Suppressor macrophage (primary cell): ENCODE data around the gene ANXA4.
"Not testable (repeated sequence)": the region's sequence is repeated elsewhere in the genome, so short reads cannot be mapped to it uniquely, and the experiment has no call there.

Experiments used
- DNase-seq, 4 experiments: peaks; one replicate each; pipeline ENCODE4 v3.0.0-alpha.2; 2020 to 2022

ANXA4 gene

DNA sequence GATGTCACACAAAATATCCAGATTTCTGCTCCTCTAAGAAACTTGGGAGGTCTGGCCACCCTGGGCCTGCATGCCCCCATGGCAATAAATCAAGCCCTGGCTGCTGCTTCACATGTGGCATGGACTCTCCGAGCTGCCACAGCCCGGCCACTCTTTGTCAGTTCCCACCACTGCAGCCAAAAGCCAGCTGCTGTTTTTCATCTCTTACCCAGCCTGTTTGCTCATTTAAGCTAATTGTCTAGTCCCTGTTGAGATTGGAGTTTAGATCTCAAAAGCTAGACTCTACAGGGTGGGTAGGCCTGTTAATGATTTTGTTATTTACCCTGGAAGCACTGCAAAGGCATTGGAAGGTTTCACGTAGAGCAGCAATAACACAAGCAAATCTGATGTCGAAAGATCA lies 20.9 kb upstream of the ANXA4 start:
- no peak for DNase-seq

DNA sequence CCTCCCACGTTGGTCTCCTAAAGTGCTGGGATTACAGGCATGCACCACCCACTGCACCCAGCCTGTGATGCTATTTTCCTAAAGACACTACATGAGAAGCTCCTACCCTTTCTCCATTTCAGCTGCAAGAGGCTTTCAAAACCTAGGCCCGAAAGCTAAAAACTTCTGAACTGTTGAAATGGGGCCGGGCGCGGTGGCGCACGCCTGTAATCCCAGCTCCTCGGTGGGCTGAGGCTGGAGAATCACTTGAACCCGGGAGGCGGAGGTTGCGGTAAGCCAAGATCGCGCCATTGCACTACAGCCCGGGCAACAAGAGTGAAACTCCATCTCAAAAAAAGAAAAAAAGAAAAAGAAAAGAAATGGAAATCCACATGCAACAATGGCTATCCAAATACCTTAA lies 18.1 kb upstream of the ANXA4 start:
- DNase-seq, result no peak

DNA sequence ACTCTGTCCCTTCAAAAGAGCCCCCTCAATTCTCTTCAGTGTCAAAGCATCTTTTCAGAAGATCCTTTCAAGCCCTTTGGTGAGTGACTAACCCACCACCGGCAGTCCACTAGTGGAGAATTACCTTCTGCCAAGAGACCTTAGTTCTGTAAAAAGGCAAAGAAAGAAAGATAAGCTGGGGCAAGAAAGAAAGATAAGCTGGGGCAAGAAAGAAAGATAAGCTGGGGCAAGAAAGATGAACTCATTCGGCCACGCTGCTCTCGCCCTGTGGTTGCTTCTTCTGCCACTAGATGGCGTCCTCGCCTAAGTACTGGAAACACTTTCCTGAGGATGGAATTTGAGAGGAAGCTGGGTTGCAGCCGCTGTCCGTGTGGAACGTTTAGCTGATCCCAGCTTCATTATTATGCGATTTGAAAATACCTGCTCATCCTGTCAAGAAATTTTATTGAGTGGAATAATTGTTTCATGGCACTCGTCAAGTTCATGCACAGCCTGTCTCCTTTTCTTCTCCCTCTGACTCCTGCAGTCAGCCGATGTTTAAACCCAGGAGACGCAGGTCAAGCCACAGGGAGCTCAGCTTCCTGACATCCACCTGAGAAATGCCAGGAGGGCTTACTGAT lies 17.3 kb upstream of the ANXA4 start:
- DNase-seq, result peak; percentile 89 to 96 (median 93)

DNA sequence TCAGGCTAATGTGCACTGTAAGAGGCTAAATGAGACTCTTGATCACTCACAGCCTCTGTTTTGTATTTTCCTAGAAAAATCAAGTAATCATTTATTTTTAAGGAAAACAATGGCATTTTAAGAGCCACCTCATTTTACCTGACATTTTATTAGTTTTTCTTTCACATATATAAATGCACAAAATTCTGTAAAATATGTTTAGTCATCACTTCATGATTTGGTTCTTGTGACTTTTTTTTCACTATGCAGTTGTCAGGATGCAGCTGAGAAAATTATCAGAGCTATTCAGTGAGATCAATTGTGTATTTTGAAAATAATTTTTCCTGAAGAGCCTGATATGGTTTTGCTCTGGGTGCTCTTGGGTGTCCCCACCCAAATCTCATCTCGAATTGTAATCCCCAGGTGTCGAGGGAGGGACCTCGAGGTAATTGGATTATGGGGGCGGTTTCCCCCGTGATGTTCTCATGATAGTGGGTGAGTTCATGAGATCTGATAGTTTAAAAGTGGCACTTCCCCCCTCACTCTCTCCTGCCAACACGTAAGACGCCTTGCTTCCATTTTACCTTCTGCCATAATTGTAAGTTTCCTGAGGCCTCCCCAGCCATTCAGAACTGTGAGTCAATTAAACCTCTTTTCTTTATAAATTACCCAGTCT lies 16.1 kb upstream of the ANXA4 start:
- DNase-seq, result no peak

DNA sequence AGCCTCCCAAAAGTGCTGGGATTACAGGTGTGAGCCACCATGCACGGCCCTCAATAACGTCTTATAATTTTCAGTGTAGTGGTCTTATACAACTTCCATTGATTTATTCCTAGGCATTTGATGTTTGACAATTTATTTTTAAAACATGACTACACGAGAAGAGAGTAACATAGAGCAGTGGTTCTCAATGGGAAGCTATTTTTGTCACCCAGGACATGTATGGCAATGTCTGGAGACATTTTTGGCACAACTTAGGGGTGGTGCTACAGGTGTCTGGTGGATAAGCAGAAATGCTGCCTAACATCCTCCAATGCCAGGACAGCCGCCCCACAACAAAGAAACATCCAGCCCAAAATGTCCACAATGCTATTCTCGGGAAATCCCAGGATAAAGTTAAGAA lies 12.7 kb upstream of the ANXA4 start:
- no peak for DNase-seq

DNA sequence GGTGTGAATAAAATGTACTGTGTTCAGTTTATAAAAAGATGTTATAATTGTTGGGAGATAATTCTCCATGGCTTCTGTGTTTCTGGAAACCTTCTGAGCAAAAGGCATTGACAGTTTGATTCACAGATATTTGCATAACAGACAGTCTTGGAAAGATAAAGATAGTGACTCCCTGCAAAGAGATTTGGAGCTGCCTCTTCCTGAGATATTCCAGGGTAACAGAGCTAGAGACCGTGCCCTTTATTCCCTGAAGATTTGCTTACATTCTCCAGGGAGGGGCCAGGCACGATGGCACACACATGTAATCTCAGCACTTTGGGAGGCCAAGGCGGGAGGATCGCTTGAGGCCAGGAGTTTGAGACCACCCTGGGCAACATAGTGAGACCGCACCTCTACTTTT lies 12.2 kb upstream of the ANXA4 start:
- DNase-seq, result no peak

DNA sequence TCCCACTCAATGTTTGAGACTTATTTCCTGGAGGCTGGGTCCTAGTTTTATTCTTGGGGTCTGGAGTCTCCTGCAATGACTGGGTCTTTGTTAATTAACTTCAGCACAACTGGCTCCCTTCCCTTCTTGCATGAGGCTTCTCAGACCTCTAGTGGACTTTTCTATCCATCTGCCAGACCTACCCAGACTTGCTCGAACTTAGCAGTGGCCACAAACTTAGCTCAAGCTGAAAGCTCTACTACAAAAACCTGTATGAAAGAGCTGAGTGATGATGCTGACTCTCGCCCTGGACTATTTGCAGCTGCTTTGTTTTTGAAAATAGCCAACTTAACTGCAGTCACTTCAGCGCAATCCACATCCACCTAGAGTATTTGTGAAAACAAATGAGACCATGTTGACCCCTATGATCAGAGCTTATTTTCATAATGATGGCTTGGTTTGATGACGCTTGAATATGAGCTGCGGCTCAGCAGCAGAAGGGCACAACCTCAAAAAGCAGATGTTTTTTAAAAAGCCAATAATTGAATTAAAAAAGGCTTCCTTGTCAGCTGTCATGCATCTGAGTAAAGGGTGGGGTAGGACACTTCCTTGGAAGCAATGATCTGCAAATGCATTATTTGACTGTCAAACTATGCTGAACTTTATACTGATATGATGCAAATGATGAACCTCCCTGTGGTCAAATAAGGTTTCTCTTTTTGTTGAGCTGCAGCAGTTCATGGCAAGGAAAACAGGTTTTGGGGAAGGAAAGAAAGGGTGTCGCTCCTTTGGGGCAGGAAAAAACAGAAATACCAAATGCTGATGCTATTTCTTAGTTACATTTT lies 10.6 kb upstream of the ANXA4 start:
- no peak for DNase-seq

DNA sequence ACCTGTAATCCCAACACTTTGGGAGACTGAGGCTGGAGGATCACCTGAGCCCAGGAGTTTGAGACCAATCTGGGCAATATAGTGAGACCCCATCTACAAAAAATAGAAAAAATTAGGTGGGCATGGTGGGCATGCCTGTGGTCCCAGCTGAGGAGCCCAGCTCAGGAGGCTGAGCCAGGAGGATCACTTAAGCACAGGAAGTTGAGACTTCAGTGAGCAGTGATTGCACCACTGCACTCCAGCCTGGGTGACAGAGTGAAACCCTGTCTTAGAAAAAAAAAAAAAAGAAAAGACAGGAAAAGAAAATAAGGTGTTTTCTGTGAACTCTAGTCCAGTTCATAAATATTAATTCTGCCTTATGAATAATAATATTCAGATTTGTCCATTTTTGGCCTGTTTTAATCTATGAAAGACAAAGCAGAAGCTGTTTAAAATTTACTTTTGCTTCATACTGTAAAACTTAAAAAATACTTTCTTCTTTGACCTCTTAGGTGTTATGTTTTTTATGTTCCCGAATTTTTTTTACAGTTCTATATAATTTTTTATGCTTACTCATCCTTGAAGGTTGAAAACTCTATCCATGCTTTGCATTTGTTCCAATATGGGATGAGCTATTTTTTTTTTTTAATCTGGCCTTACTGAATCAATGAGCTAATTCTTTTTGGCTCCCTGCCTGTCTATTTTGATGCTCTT lies 8.4 kb upstream of the ANXA4 start:
- DNase-seq, result no peak

DNA sequence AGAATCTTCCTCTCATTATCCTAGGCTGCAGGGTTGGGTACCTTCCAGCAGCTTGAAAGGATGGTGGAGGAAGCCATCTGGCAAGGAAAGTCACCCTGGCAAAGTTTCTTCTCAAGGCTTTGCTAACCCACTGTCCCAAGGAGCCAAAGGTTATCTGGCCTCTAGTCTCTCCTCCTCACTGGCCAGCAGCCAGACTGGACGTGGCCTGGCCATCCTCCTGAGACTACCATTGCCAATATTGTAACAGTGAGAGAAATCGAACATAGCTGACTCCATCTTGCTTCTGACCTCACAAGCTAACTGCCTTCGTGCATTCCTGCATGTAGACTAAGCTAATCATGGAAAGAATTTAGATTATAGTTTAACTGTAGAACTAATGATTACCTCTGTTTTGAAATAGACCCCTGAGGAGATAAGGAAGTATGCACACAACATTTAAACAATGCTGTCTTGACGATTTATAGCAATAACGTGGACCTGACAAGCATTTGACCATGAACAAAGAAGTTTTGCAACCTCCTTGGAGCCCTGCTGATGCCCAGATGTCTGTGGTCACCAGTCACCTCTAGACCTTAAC lies 7.8 kb upstream of the ANXA4 start:
- DNase-seq, result no peak

DNA sequence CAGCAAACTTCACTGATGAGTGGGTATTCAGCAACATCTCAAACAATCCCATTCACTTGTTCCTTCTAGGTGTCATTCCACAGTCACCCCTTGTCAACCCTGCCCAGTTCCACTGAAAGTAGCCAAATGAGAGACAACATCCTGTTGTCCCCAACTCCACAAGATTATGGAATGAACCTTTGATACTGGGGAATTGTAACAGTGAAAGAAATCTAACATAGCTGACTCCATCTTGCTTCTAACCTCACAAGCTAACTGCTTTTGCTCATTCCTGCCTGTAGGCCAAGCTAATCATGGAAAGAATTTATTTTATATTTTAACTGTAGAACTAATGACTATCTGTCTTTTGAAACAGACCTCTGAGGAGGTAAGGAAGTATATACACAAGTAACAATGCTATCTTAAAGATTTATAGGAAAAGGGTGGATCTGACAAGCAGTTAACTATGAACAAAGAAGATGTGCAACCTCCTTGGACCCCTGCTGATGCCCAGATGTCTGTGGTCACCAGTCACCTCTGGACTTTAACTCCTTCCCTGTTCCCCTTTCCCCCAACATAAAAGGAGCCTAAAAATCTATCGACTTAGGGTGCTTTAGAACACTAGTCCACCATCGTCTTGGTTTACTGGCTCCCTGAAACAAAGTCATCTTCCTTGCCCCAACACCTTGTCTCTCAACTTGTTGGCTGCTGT lies 6.9 kb upstream of the ANXA4 start:
- DNase-seq, result no peak

DNA sequence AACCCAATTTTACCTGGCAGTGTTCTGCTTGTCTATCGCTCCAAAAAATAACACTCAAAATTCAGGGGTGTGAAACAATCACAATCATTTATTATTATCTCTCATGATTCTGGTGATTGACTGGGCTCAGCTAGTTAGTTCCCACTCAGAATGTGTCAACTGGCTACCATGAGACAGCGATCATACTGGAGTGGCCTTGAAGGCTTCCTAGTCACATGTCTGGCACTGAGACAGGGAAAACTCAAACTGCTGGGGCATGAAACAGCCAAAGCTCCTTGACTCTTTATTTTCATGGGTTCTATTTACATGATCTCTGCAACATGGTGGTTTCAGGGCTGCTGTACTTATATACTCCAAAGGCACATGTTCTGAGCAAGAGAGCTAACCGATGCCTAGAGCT lies 6.2 kb upstream of the ANXA4 start:
- peak in 3 of 4 experiments; percentile 19 to 46 (median 35) for DNase-seq

DNA sequence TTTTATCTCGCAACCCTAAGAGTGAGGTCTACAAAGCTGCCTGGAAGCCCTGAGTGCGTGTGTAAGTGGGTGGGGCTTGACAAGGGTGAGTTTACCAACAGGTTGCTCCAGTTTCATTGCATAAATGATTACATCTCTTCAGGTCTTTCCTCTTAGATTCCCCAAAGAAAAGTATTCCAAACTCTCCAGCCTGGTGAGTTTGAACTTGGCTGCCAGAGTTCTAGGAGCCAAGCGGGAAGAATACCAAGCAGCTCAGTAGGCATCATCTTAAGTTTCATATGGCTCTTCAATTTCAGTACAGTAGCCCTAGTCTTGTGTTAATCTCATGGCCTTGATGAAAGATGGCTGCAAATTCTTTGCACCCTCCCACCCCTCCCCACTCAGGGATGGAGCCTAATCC lies 3.8 kb upstream of the ANXA4 start:
- not testable (repeated sequence) for DNase-seq

DNA sequence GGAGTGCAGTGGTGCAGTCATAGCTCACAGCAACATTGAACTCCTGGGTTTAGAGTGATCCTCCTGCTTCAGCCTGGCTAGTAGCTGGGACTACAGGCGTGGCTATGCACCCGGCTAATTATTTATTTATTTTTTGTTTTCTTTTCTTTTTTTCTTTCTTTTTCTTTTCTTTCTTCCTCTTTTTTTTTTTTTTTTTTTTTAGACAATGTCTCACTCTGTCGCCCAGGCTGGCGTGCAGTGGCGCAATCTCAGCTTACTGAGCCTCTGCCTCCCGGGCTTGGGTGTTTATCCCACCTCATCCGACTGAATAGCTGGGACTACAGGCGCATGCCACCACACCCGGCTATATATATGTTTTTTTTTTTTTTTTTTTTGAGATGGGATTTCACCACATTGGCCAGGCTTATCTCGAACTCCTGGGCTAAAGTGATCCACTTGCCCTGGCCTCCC lies 1.4 kb upstream of the ANXA4 start:
- DNase-seq, result peak in 3 of 4 experiments; percentile 45 to 60 (median 52)

DNA sequence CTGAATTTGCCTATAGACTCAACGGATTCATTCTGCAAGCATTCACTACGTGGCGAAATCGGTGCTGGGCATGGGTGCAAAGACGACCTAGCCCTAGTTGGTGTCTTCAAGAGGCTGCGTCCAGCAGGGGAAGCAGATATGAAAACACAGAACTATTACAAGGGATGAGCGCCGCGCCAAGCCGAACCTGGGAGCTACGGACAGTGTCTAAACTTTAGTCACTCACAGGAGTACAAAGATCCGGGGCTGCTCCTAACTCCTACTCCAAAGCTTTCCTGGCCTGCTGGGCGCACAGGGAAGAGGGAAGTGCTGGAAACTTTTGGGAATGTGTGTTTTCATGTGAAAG lies 732 bp upstream of the ANXA4 start:
- peak; percentile 68 to 81 (median 76) for DNase-seq

DNA sequence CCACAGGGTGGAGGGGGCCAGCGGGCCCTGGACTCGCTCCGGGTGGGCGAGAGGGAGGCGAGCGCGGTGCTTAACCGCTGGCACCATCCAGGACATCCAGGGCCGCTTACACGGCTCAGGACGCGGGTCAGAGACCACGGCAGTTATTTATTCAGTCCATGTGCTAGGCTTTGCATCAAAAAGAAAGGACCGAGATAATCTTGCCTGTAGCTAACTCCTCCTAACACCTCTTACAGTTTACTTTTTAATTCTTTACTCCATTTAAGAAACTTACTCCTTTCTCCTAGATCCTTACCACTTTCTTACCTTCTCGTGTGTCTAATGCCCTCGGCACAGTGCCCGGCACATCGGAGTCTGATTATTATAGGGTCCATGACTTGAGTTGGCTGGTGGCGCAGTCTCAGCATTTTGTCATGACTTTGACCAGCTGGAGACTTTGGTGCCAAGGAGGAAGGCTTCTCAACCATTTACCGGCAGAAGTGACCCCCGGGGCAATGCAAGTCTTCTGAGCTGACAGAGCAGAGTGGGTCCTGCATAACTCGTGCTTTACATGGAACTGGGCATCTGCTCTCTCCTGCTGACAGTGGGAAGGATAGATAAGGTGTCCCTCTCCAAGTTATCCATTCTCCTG lies 503 bp downstream of the ANXA4 start:
- DNase-seq, result peak in 2 of 4 experiments; percentile 28 to 29

DNA sequence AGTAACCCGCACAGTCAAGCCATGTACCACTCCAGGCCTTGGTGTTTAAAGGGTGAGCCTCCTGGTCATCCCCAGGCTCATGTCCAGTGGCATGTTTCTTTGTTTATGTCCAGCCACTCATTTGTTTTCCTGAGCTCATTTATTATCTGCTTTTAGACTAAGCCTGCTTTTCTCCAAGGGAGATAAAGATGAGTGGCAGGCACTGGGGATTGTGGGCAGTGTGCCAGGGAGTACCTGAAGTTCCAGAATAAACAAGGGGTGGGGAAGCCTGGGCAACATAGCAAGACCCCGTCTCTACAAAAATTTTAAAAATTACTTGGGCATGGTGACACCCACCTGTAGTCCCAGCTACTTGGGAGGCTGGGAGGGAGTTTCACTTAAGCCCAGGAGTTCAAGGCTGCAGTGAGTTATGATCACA lies 1.9 kb downstream of the ANXA4 start:
- DNase-seq, result no peak

DNA sequence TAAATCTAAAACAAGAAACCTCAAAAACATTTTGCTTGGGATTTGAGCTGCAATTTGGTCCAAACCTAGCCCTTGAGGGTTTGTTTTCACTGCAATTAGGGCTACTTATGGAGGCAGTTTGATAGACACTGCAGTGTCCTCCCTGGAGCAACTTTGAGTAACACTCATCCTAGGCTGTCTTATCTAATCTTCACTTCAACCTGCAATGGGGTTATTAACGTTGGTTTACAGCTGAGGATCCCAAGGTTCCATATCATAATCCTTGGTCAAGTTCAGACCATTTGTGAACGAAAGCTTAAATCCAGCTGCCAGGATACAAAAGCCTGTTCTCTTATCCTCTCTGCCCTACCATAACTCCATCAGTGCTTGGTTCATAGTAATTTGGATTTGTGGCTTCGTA lies 2.5 kb downstream of the ANXA4 start:
- no peak for DNase-seq

DNA sequence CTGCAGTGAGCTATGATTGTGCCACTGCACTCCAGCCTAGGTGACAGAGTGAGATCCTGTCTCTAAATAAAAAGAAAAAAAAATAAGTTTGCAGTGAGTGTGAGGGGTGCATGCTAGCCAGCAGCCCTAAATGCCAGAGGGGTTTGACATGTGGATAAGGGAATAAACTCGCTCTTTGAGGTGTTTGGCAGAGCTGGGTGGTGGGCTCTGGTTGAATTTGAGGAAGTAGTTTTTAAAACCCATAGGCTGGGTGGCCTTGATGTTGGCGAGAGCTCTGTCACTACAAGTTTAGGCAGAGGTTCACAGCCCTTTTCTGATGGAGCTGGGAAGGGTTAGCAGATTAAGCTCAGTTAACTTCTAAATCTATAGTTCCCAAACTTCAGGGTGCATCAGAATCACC lies 3.1 kb downstream of the ANXA4 start:
- no peak for DNase-seq

DNA sequence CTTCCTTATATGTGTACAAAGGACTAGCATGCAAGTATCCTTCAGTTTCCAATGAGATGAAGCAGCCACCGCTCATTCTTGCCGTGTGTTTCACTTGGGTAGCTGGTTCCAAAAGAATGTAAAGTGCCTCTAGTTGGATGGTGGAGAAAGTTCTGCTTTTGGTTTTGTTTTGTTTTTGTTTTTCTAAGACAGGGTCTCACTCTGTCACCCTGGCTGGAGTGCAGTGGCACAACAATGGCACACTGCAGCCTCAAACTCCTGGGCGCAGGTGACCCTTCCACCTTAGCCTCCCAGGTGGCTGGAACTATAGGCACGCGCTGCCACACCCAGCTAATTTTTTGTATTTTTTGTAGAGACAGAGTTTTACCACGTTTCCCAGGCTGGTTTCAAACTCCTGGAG lies 8.3 kb downstream of the ANXA4 start:
- no peak for DNase-seq

DNA sequence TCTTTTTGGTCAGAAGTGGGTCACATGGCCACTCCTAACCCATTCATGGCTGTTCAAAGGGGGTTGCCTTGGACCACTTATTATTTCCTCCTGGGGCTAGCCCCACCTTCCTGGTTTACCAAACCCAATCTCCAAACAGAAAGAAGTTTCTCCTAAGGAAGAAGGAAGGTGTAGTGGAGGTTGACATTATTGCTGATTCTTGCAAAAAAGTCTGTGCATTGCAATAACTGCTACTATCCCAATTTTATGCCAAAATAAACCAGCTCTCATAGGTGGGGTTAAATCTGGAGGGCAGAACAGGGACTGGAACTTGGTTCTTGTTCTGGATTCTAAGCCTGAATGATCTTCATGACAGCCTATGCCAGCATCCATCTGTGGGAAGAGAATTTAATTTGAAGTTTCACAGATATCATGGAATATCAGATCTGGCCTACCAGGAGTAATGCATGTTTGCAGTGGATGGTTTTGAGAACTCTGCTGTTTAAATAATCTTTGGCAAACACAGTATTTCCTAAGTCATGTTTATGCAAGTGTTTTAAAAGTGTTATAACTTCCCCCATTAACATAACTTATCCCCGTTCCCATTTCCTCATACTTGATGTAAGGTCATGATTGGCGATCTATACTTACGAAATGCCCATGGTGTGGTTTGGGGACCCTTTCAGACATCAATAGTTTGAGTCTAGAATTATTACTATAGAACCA lies 11.9 kb downstream of the ANXA4 start:
- peak in 2 of 4 experiments; percentile 37 to 57 for DNase-seq

DNA sequence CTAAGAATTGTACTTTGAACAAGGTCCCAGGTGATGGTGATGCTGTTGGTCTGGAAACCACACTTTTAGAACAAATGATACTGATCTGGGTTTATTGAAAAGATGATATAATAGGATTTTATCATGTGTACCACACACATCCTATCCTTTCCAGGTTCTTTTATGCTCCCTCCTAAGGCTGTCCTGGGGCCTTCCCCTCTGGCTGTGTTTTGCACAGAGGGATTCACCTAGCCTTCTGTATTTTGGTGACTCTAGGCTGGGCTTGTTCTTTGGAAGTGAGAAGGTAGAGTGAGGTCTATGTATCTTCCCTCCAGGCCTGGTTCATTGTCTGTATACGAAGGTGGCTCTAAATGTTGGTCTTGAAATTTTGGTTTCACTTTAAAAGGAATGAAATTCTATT lies 12.7 kb downstream of the ANXA4 start:
- DNase-seq, result no peak
